GM20431 (cell line): ENCODE results near the gene CEP250.
"Not testable (repeated sequence)": the region's sequence is repeated elsewhere in the genome, so short reads cannot be mapped to it uniquely, and the experiment has no call there.

Source experiments
- in situ Hi-C: fragments of 300-500 bp; cut with MseI, MboI; formaldehyde crosslinking; loops from one replicate; pipeline ENCODE4 v1.15.0; 2020; ENCODE audit warnings: low sequenced_read_pairs; ENCODE audit not compliant: unreplicated experiment

Gene CEP250

DNA sequence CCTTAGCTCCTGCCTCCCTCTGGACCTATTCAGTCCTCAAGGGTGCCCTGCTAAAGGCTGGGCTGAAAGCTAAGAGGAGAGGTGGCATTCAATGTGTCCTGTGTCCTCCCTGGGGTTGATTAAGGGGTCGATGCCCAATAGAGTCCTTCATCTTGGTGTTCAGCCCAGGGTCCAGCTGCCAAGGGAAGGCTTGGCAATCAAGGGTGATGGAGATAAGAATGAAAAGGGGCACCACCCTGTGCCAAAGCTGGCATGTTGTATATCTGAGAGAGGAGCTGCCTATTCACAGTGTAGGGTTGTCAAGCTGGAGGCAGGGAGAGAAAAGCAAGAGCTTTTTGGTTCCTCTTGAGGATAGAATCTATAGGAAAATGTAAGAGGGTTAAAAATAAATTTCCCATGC lies 61.7 kb downstream of the CEP250 start:
- in situ Hi-C loops, result loop anchor here (25.0 kb wide), 1 partner anchor 205 kb away; no protein-coding TSS in a partner anchor

GRCh38 chr20:35517767-35518166 lies 62.4 kb downstream of the CEP250 start:
- in situ Hi-C loops, result loop anchor here (25.0 kb wide), 1 partner anchor 205 kb away; no protein-coding TSS in a partner anchor

GRCh38 chr20:35518955-35519354 lies 63.6 kb downstream of the CEP250 start:
- in situ Hi-C loops, result loop anchor here (25.0 kb wide), 1 partner anchor 207 kb away; no protein-coding TSS in a partner anchor

- in situ Hi-C loops, result loop anchor here (25.0 kb wide), 1 partner anchor 211 kb away; no protein-coding TSS in a partner anchor
These were observed 68.0 kb downstream of the CEP250 start for GRCh38 chr20:35523298-35523888.

DNA sequence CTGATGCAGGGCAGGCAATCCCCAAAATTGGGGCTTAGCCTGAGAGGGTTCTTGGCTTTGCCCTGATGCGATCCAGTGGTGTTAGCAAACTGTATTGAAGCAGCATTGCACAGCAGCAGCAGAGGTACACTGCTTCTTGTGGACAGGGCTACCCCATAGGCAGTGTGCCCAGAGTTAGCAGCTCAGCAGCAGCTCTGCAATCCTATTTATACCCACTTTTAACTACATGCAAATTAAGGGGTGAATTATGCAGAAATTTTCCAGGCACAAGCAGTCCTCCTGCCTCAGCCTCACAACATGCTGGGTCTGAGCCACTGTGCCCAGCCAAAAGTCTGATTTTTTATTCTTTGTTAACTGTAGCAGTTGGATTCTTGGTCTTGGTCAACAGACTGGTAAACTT lies 70.2 kb downstream of the CEP250 start:
- in situ Hi-C loops, result no loop called here

GRCh38 chr20:35527122-35527769 lies 71.8 kb downstream of the CEP250 start:
- in situ Hi-C loops, result no loop called here

DNA sequence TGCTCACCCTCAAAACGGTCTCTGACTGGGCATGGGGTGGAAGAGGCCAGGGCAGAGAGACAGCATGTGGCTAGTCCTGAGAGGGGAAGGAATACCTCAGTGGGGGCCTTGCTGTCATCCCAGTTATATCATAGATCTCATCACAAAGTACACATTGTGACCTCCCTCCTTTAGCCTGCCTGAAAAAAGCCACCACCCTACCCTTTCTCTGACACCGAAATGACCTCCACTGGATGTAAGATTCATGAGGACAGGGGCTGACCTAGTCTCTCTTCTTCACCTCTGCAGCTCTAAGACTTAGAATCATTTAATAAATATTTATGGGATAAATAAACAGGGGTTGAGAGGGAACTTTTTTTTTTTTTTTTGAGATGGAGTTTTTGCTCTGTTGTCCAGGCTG lies 74.2 kb downstream of the CEP250 start, which contains the start of gene C20orf173:
TSS of gene C20orf173 (minus strand) at position 101 of the 400 bp plus-strand sequence. CDS start 279 bp downstream, outside the sequence.
- in situ Hi-C loops, result no loop called here

DNA sequence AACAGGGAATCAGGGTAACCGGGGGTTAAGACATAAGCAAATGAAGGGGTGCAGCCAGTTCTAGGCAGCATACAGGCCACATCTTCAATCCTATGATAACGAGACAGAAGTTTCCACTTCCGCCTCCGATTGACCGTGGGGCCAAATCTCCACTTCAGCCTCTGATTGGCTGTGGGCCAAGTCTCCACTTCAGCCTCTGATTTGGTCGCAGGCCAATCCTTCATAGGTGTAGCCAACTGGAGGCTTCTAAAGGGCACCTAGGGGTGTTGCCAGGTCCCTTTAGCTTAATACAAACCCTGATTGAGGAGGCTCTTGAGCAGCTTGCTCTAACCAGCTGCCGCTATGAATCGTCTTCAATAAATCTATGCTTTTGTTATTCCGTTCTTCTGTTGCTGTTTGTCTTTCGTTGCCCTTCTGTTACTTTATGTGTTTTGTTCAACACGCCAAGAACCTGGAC lies 84.4 kb downstream of the CEP250 start:
- in situ Hi-C loops, result no loop called here

- in situ Hi-C loops, result no loop called here
These were observed 85.9 kb downstream of the CEP250 start for GRCh38 chr20:35541118-35541782.

DNA sequence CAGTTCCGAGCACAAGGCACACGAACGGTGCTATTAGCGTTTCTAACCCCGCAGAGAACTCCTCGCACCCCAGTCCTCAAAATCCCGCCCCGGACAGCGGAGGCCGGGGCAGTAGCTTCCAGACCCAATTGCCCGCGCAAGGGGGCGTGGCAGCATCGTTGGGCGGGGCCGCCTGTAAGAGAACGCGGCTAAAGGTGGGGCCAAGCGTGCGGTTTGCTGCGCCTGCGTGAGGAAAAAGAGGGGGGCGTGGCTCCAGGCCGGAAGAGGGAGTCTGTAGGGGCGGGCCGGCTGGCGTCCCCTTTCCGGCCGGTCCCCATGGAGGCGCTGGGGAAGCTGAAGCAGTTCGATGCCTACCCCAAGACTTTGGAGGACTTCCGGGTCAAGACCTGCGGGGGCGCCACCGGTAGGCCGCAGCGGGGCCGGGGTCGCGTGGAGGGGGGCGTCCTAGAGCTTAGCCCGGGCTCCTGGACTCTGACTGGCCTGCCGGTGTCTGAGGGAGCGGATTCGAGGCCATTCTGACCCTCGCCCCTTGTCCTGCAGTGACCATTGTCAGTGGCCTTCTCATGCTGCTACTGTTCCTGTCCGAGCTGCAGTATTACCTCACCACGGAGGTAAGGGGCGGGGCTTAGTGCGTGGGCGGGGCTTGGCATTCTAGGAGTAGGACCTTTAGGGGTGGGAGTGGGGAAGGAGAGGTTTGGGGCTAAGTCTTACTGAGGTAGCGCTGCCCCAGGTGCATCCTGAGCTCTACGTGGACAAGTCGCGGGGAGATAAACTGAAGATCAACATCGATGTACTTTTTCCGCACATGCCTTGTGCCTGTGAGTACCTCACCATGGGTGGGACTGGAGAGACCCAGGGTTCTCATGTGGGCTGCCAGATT lies 86.6 kb downstream of the CEP250 start, which contains the start of gene ERGIC3:
TSS of gene ERGIC3 (plus strand) at position 296 of the 880 bp plus-strand sequence. CDS start at position 316, 20 bp downstream.
- in situ Hi-C loops, result no loop called here

- in situ Hi-C loops, result no loop called here
These were observed 87.6 kb downstream of the CEP250 start for GRCh38 chr20:35542990-35543389.

DNA sequence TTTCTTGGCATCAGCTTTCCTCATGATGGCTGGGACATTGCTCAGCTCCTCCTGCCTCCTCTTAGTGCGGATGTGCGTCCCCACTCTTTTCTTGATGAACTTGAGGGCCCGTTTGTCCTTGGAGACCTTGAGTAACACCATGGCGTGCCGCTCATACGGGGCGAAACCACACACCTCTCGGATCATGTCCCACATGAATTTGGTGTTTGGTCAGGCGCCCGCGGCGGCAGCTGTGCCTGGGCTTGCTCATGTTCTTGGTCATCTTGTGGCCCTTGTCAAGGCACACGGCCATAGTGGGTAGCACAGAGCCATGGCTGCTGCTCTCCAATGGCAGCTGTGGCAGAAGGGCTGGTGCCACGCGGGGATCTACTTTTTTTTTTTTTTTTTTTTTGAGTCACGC lies 89.0 kb downstream of the CEP250 start:
- in situ Hi-C loops, result no loop called here

DNA sequence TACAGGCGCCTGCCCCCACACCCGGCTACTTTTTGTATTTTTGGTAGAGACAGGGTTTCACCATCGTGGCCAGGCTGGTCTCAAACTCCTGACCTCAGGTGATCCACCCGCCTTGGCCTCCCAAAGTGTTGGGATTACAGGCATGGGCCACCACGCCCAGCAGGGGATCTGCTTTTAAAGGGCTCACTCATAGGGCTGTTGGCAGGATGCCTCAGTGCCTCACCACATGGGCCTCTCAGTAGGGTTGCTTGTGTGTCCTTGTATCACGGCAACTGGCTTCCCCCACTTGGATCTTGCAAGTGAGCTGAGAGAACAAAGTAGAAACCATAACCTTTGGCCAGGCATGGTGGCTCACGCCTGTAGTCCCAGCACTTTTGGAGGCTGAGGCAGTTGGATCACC lies 89.5 kb downstream of the CEP250 start:
- in situ Hi-C loops, result not testable (repeated sequence)

- in situ Hi-C loops, result no loop called here
These were observed 90.7 kb downstream of the CEP250 start for GRCh38 chr20:35546127-35546526.

GRCh38 chr20:35547329-35547728 lies 91.9 kb downstream of the CEP250 start:
- in situ Hi-C loops, result no loop called here

DNA sequence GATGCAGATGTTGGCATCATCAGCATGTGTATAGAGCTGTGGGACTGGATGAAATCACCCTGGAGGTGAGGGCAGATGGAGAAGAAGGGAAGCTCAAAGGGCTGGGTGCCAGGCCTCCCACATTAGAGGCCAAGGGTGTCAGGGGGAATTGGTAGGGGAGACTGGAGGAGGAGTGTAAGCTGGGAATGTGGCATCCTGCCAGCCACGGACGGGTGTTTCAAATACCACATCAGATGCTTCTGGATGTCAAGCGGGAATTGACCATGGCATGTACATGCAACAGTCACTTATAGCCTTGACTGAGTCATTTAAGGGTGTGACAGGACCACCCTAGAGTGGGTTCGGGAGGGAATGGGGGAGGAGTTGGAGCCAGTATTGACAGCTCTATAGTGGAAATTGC lies 96.1 kb downstream of the CEP250 start:
- in situ Hi-C loops, result no loop called here

- in situ Hi-C loops, result no loop called here
These were observed 97.5 kb downstream of the CEP250 start for GRCh38 chr20:35552914-35553313.

- in situ Hi-C loops, result not testable (repeated sequence)
These were observed 100.1 kb downstream of the CEP250 start for GRCh38 chr20:35555461-35555860.

DNA sequence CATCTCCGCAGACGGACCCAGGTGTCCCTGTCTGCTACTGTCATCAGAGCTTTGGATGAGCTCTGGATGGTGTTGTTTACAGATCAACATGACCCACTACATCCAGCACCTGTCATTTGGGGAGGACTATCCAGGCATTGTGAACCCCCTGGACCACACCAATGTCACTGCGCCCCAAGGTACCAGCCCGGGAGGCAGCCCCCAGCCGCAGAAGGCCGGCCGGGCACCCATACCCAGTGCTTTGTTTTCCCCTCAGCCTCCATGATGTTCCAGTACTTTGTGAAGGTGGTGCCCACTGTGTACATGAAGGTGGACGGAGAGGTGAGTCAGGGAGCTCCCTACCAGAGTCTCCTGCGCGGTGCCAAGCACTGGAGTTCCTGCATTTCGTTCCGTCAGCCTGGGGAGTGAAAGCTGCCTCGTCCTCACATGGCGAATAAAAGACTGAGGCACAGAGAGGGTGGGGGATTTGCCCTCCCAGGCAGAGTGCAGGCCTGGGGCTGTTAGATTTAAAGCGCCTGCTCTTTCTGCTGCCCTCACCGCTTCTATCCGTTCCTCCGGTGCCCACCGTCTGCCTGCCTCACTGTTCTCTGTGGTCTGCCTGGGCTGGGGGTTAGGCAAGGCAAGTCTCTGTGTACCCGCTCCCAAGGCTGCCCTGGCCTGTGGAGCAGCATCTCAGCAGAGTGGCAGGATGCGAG lies 100.7 kb downstream of the CEP250 start:
- in situ Hi-C loops, result no loop called here
